GM18526 (cell line): ENCODE results near the gene AFAP1L2.

ENCODE experiments used
- POLR2A ChIP-seq: IDR thresholded peaks from 3 replicates; pipeline ENCODE4 v1.6.1; 2011; ENCODE audit not compliant: insufficient read length; ENCODE audit errors: extremely low read depth

AFAP1L2 gene

GRCh38 chr10:114400091-114400490, 4.2 kb downstream of the AFAP1L2 start:
- no peak for TF ChIP-seq POLR2A

DNA sequence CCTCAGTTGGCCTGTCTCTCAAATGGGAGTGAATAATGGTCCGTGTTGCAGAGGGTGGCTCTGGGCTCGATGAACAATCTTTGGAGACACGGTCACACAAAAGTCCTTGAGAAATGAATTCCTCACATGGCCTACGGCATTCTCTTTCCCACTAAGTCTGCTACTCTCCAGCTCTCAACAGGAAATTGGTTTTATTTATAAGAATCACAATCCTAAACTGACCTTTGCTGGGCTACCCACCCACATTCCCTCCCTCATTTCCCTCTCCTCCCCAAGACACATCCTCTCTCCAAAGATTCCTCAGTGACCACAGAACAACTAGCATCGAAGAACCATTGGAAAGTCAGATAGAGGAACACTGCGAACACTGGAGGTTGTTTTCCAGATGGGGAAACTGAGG, 4.7 kb downstream of the AFAP1L2 start:
- no peak for TF ChIP-seq POLR2A

DNA sequence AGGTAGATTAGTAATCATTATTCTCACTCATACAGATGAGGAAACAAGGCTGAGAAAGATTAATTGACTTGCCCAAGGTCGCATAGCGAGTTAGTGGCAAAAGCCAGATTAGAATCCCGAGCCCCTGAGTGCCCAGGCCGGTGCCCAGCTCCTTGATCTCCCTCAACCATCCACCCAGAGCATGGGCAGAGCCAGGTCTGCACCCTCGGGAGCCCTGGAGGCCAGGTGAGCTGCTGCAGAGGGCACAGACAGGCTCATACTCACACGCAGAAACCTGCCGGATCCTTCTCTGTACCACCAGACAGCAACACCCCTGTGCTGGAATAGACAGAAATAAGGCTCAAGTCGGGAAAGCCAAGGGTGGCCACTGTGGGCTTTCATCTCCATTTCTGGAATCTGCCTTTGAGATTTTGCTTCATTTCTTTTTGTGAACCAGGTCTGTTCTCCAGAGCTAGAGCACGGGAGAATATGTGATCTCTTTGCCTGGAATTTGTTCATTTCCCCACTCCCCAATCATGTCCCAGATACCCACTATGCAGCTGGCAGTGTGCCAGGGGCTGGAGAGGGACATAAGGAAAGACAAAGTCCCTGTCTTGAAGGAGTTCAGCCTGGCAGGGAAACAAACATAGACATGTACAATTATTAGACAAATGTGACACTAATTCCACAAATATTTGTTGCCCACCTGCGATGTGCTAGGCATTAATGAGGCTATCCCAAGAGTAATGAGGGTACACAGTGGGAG, 5.5 kb downstream of the AFAP1L2 start:
- no peak for TF ChIP-seq POLR2A

DNA sequence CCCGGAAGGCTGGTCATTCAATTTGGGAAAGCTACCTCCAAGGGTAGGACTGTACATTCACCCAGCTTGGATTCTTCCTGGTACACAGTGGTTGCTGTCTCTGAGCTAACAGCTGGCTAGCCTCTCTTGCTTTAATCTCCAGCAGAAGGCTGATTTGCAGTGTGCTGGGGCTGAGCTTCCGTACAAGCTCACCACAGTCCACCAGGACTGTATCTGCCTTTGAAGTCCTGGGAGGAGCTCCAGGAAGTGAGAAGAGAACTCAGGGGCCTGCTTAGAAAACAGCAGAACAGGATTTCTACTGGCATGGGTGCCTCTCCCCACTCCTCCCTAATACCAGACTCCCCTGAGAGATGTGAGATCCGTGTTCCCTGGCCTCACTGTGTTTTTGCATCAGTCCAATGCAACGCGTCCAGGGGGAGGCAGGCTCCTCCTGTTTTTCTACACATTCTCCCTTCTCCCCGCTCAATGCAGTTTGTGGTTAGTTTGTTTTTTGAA, 6.6 kb downstream of the AFAP1L2 start:
- no peak for TF ChIP-seq POLR2A

- TF ChIP-seq POLR2A, result no peak
Observed at GRCh38 chr10:114396464-114396863, 7.8 kb downstream of the AFAP1L2 start.

GRCh38 chr10:114395366-114396022, 8.8 kb downstream of the AFAP1L2 start:
- no peak for TF ChIP-seq POLR2A

GRCh38 chr10:114394531-114394930, 9.8 kb downstream of the AFAP1L2 start:
- TF ChIP-seq POLR2A, result no peak

DNA sequence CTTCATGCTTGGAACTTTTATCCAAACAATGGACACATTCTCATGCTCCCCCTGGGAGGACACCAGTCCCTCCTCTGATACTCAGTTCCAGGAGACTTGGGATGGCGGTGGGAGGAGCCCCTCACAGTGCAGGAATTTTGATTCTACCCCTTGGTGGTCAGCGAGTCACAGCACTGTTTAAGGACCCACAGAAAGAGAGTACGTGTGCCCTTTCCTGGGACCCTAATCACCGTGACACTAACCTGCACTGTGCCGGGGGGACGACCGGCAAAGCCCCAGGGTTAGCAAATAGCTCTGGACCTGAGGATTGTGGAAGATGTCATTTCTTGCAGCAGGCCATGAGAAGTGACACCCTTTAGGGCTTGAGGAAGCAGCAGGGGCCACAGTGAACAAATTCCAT, 10.4 kb downstream of the AFAP1L2 start:
- no peak for TF ChIP-seq POLR2A

- no peak for TF ChIP-seq POLR2A
Observed at GRCh38 chr10:114393482-114393881, 10.8 kb downstream of the AFAP1L2 start.

DNA sequence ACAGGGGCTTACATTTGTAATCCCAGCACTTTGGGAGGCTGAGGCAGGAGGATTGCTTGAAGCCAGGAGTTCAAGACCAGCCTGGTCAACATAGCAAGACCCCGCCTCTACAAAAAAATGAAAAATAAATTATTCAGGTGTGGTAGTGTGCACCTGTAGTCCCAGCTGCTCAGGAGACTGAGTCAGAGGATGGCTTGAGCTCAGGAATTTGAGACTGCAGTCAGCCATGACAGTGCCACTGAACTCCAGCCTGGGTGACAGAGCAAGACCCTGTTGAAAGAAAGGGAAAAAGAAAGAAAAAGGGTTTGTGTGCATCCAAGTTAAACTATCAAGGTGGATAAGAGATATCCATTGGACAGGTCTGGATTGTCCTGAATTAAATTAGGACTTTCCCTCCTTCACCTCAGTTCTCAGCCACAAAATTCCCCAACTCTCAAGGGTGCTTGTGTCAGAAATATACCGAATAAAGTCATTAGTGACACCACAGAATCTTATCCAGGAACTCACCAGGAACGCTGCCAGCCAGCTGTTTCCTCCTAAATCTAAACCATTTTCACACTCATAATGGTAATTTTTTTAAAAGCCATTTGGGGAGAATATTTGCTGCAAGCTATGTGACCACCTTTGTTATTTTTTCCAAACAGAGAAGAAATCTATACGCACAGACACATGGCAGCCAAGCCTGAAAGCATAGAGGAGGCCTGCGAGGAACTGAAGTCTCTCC, 12.0 kb downstream of the AFAP1L2 start:
- TF ChIP-seq POLR2A, result no peak

GRCh38 chr10:114391599-114391998, 12.7 kb downstream of the AFAP1L2 start:
- no peak for TF ChIP-seq POLR2A

- no peak for TF ChIP-seq POLR2A
Observed at GRCh38 chr10:114389426-114389825, 14.9 kb downstream of the AFAP1L2 start.

DNA sequence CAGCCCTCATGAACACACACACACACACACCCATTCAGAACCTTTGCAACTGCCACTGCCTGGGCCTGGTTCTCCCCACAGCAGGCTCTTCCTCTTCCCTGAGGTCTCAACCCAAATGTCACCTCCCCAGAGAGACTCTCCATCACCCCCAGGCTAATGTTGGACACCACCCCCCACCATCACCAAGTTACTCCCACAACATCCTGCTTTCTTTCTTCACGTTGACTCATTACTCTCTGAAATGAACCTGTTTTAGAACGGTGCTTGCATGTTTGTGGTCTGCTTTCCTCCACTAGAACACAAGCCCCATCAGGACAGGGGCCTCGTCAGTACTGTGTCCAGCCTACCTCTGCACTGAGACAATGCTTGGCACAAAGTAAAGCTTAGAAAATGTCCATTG, 16.0 kb downstream of the AFAP1L2 start:
- no peak for TF ChIP-seq POLR2A

- TF ChIP-seq POLR2A, result no peak
Observed at GRCh38 chr10:114387784-114388183, 16.5 kb downstream of the AFAP1L2 start.

DNA sequence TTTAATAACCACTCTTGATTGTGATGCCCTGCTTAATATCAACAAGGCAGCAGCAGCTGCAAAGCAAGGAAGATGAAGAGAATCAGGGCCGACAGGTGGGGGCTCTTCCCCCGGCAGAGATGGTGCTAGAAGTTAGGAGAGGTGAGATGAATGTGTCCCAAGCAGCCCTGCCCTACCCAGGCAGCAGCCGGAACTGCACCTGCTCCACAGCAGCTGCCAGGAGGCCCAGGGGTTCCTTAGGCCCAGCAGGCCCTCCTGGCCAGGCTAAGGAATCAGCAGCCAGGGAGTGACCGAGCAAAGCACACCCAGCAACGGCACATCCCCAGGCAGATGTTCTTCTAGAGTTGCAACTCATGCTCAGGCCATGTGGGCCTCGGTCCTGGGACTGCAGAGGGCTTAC, 17.9 kb downstream of the AFAP1L2 start:
- TF ChIP-seq POLR2A, result no peak

DNA sequence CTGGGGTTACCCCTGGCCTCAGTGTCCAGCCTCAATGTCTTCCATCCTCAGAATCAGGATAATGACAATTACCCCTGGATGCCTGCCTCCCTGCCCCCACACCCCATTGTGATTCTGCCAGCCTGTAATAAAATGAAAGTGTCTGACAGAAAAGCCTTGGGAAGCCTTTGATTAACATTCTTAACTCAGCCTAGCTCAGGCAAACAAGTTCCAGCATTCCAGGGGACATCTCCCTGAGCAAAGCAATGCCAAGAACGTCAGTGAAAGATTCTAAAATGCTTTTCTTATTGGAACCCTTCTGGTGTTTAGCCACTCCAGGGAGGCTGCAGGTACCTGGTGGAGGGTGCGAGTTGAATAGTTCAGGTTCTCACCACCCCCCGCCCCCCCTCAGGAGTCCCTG, 18.7 kb downstream of the AFAP1L2 start:
- TF ChIP-seq POLR2A, result no peak
